GM21515 (cell line): ENCODE data around the gene GTF2IRD1.
"Not testable (repeated sequence)": the region's sequence is repeated elsewhere in the genome, so short reads cannot be mapped to it uniquely, and the experiment has no call there.

Experiments used
- ATAC-seq: cut with Tn5 transposase; IDR thresholded peaks from one replicate; pipeline ENCODE4 v1.9.1; 2021; ENCODE audit not compliant: unreplicated experiment

Gene GTF2IRD1

DNA sequence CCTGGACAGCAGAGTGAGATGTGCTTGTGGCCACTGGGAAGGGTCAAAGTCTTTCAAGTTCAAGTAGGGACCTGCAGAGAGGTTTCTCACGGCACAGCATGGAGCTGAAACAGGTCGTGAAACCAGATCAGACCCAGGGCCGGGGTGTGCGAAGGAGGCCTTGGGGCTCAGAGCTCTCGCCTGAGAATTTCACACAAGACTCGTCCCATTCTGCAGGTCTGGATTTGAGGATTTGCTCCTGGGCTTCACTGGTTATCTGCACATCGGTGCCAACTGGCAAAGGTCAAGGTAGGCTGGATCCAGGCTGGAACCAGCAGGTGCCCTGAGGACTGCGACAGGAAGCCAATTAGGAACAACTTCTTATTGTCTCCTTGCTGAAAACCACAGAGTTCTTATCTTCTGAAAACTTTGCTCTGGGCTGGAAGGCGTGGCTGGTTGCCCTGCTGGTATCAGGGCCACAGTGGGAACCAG, 179.8 kb downstream of the GTF2IRD1 start:
- ATAC-seq = no peak

DNA sequence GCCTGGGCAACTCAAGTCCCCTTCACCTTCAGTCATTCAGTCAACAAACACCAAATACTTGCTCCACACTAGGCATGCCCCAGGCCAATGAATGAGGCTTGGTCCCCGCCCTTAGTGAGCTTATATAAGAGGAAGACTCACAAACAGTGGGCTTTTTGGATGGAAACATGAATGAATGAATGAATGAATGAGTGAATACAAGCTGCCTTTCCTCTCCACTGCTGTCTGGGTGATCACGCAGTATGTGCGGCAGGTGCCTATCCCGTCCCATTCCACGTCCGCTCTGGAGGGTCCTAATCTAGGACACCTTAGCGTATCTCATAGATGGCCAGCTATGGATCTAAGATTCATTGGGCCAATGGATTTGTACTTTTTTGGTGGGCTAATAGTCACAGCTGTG, 184.0 kb downstream of the GTF2IRD1 start:
- ATAC-seq = no peak

DNA sequence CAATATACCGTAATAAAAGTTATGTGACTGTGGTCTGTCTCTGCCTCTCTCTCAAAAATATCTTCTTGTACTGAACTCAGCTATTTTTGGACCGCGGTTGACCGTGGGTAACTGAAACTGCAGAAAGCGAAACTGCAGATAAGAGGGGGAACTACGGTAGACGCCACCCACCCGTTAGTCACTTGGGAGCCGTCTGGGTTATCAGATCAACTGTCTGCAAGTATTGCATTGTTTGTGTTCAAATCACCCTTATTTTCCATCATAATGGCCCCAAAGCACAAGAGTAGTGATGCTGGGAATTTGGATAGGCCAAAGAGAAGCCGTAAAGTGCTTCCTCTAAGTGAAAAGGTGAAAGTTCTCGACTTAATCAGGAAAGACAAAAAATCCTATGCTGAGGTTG, 196.3 kb downstream of the GTF2IRD1 start:
- ATAC-seq = peak; percentile 73

DNA sequence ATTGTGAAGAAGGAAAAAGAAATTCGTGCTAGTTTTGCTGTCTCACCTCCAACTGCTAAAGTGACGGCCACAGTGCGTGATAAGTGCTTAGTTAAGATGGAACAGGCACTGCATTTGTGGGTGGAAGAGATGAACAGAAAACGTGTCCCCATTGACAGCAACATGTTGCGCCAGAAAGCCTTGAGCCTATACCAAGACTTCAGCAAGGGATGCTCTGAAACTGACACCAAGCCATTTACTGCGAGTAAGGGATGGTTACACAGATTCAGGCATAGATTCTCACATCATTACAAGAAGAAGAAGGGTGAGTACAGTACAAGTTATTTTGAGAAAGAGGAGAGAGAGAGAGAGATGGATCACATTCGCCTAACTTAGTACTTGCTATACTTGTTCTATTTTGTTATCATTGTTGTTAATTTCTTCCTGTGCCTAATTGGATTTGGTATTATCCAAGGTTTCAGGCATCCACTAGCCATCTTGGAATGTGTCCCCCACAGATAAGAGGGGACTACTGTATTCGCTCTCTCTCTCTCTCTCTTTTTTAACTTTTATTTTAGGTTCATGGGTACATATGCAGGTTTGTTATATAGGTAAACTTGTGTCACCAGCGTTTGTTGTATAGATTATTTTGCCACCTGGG, 196.9 kb downstream of the GTF2IRD1 start:
- ATAC-seq = not testable (repeated sequence)

DNA sequence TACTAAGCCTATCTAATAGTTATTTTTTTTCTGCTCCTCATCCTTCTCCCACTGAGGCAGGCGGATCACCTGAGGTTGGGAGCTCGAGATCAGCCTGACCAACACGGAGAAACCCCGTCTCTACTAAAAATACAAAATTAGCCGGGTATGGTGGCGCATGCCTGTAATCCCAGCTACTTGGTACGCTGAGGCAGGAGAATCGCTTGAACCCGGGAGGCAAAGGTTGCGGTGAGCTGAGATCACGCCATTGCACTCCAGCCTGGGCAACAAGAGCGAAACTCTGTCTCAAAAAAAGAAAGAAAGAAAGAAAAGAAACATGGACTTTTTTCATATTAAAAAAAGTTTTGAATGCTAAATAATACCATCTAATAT, 197.4 kb downstream of the GTF2IRD1 start:
- not testable (repeated sequence) for ATAC-seq
